H9 (cell line): ENCODE data around the gene CCT2. TPM values are rescaled to one million over a fixed set of nuclear protein-coding genes. Genes with fewer than 3 reads are reported as not detected.

Experiments used
- DNase-seq: peaks from one replicate; pipeline ENCODE4 v3.0.0-alpha.2; 2017
- H2AFZ ChIP-seq: one replicate; pipeline ENCODE4 v1.6.1; 2013; ENCODE audit warnings: mild to moderate bottlenecking, low read length, control low read depth, moderate library complexity
- H2AK5ac ChIP-seq: 2 replicates; pipeline ENCODE4 v1.6.1; 2013; ENCODE audit warnings: low read length, control low read depth, mixed read lengths; ENCODE audit not compliant: insufficient read length
- H2BK120ac ChIP-seq: one replicate; pipeline ENCODE4 v1.6.1; 2013; ENCODE audit warnings: low read depth, mild to moderate bottlenecking, low read length, control low read depth, inconsistent platforms; ENCODE audit not compliant: poor library complexity, severe bottlenecking
- H2BK12ac ChIP-seq: 2 replicates; pipeline ENCODE4 v1.6.1; 2013; ENCODE audit warnings: low read length, control low read depth, mixed read lengths, low read depth; ENCODE audit not compliant: insufficient read length
- H2BK15ac ChIP-seq: 2 replicates; pipeline ENCODE4 v1.6.1; 2013; ENCODE audit warnings: low read depth, low read length, control low read depth
- H2BK20ac ChIP-seq: one replicate; pipeline ENCODE4 v1.6.1; 2013; ENCODE audit warnings: low read depth, mild to moderate bottlenecking, low read length, control low read depth, inconsistent platforms; ENCODE audit not compliant: poor library complexity, severe bottlenecking
- H2BK5ac ChIP-seq: 2 replicates; pipeline ENCODE4 v1.6.1; 2013; ENCODE audit warnings: low read length, control low read depth, mixed read lengths; ENCODE audit not compliant: insufficient read length
- H3K14ac ChIP-seq: 2 replicates; pipeline ENCODE4 v1.6.1; 2013; ENCODE audit warnings: low read length, control low read depth; ENCODE audit not compliant: insufficient read depth
- H3K18ac ChIP-seq: 2 replicates; pipeline ENCODE4 v1.6.1; 2013; ENCODE audit warnings: low read depth, mild to moderate bottlenecking, mixed read lengths, low read length, control low read depth; ENCODE audit not compliant: insufficient read length
- H3K23ac ChIP-seq: 2 replicates; pipeline ENCODE4 v1.6.1; 2013; ENCODE audit warnings: low read length, control low read depth, mixed read lengths, low read depth; ENCODE audit not compliant: insufficient read length
- H3K23me2 ChIP-seq: 2 replicates; pipeline ENCODE4 v1.6.1; 2013; ENCODE audit warnings: low read depth, mild to moderate bottlenecking, mixed read lengths, low read length, control low read depth; ENCODE audit not compliant: insufficient read length, poor library complexity, severe bottlenecking
- H3K27ac ChIP-seq: 2 replicates; pipeline ENCODE4 v1.5.1; 2013; ENCODE audit warnings: low read length, control low read depth, mixed read lengths, low read depth; ENCODE audit not compliant: insufficient read length
- H3K27me3 ChIP-seq: 2 replicates; pipeline ENCODE4 v1.6.1; 2013; ENCODE audit warnings: low read length, control low read depth, inconsistent platforms; ENCODE audit not compliant: insufficient read depth
- H3K4ac ChIP-seq: 2 replicates; pipeline ENCODE4 v1.6.1; 2013; ENCODE audit warnings: low read depth, mild to moderate bottlenecking, control low read depth, inconsistent platforms, low read length, moderate library complexity
- H3K4me1 ChIP-seq: 2 replicates; pipeline ENCODE4 v1.6.1; 2013; ENCODE audit warnings: low read length, control low read depth, inconsistent platforms; ENCODE audit not compliant: insufficient read depth
- H3K4me2 ChIP-seq: 2 replicates; pipeline ENCODE4 v1.6.1; 2013; ENCODE audit warnings: low read length, control low read depth, mixed read lengths; ENCODE audit not compliant: insufficient read length, insufficient read depth
- H3K56ac ChIP-seq: 2 replicates; pipeline ENCODE4 v1.6.1; 2013; ENCODE audit warnings: low read depth, mild to moderate bottlenecking, mixed read lengths, low read length, control low read depth; ENCODE audit not compliant: insufficient read length
- H3K79me1 ChIP-seq: 2 replicates; pipeline ENCODE4 v1.6.1; 2013; ENCODE audit warnings: low read depth, mild to moderate bottlenecking, moderate library complexity, low read length, control low read depth, inconsistent platforms; ENCODE audit not compliant: insufficient read depth, poor library complexity, severe bottlenecking
- H3K79me2 ChIP-seq: 2 replicates; pipeline ENCODE4 v1.6.1; 2013; ENCODE audit warnings: low read length, control low read depth, inconsistent platforms; ENCODE audit not compliant: insufficient read depth
- H3K9ac ChIP-seq: 2 replicates; pipeline ENCODE4 v1.6.1; 2013; ENCODE audit warnings: low read length, control low read depth, mixed read lengths; ENCODE audit not compliant: insufficient read length; ENCODE audit errors: extremely low read depth
- H3K9me3 ChIP-seq: one replicate; pipeline ENCODE4 v1.6.1; 2013; ENCODE audit warnings: low read depth, low read length, inconsistent platforms; ENCODE audit not compliant: control insufficient read depth
- H3T11ph ChIP-seq: one replicate; pipeline ENCODE4 v1.6.1; 2013; ENCODE audit warnings: mild to moderate bottlenecking, low read length, control low read depth, inconsistent platforms
- H4K20me1 ChIP-seq: one replicate; pipeline ENCODE4 v1.6.1; 2013; ENCODE audit not compliant: control insufficient read depth, insufficient read length, insufficient read depth
- H4K5ac ChIP-seq: 2 replicates; pipeline ENCODE4 v1.6.1; 2013; ENCODE audit warnings: low read depth, mild to moderate bottlenecking, mixed read lengths, low read length, control low read depth; ENCODE audit not compliant: insufficient read length
- H4K8ac ChIP-seq: replicated peaks from 2 replicates; pipeline ENCODE4 v1.6.1; 2013; ENCODE audit warnings: low read length, control low read depth, mixed read lengths, low read depth; ENCODE audit not compliant: insufficient read length
- H4K91ac ChIP-seq: 2 replicates; pipeline ENCODE4 v1.6.1; 2013; ENCODE audit warnings: low read depth, mild to moderate bottlenecking, moderate library complexity, mixed read lengths, low read length, control low read depth; ENCODE audit not compliant: insufficient read length
- H3K27ac Mint-ChIP-seq, 3 experiments: 2 replicates in 2 of 3; 3 replicates in 1 of 3; pipeline ENCODE4 v1.8.0; 2020 to 2021; ENCODE audit warnings: mixed read lengths in 3 of 3, mild to moderate bottlenecking in 1 of 3, moderate library complexity in 1 of 3
- H3K27me3 Mint-ChIP-seq: 2 replicates; pipeline ENCODE4 v1.8.0; 2021; ENCODE audit warnings: low read depth, mild to moderate bottlenecking, moderate library complexity, mixed read lengths
- H3K36me3 Mint-ChIP-seq, 3 experiments: 2 replicates in 2 of 3; 3 replicates in 1 of 3; pipeline ENCODE4 v1.8.0; 2020 to 2021; ENCODE audit warnings: low read depth in 3 of 3, mixed read lengths in 3 of 3; ENCODE audit not compliant: insufficient read depth in 1 of 3
- H3K4me1 Mint-ChIP-seq, 2 experiments: 2 replicates each; pipeline ENCODE4 v1.8.0; 2020; ENCODE audit warnings: mixed read lengths in 2 of 2
- H3K4me3 Mint-ChIP-seq, 2 experiments: 2 replicates in 1 of 2; 3 replicates in 1 of 2; pipeline ENCODE4 v1.8.0; 2020 to 2021; ENCODE audit warnings: mild to moderate bottlenecking in 2 of 2, mixed read lengths in 2 of 2, moderate library complexity in 1 of 2
- H3K9me3 Mint-ChIP-seq, 2 experiments: 2 replicates in 1 of 2; 3 replicates in 1 of 2; pipeline ENCODE4 v1.8.0; 2020; ENCODE audit warnings: mild to moderate bottlenecking in 2 of 2, mixed read lengths in 2 of 2, moderate library complexity in 1 of 2
- CTCF ChIP-seq: fragments of 200-600 bp; sonication (generic); conservative IDR thresholded peaks from 3 replicates; pipeline ENCODE4 v1.8.0; 2021; ENCODE audit warnings: antibody characterized with exemption, mild to moderate bottlenecking
- WGBS: extraction: QIAGEN DNeasy Blood & Tissue Kit; methylation state at CpG from one replicate; pipeline ENCODE4 v1.1.7; 2013; ENCODE audit warnings: missing lambda C conversion rate, low lambda C conversion rate, mixed read lengths; ENCODE audit not compliant: insufficient read length; ENCODE audit errors: extremely low coverage; 5-methylcytosine and 5-hydroxymethylcytosine counted together
- total RNA-seq: library from RNA; stranded (reverse); gene quantifications from 2 replicates; pipeline ENCODE4 v1.2.1, GENCODE V29; 2021

Gene CCT2
- total RNA-seq, 1 experiment from 2014 or later, result 405 TPM

GRCh38 chr12:69648476-69648875 lies 63.2 kb downstream of the CCT2 start:
- no peak overlapping the region for H3K27ac Mint-ChIP-seq
- H3K9ac ChIP-seq, result no peak overlapping the region

More at GRCh38 chr12:69648476-69648875, 63.2 kb downstream of the CCT2 start:
- no peak overlapping the region for H2AK5ac ChIP-seq
- H3K27me3 ChIP-seq, result no peaks in the 10 kb centered on the region
- no peaks in the 10 kb centered on the region for H3K79me1 ChIP-seq
- no peaks in the 10 kb centered on the region for H3K36me3 Mint-ChIP-seq
- H2AFZ ChIP-seq, result no peak overlapping the region
- no peaks in the 10 kb centered on the region for H3K9me3 Mint-ChIP-seq
- H2BK5ac ChIP-seq, result no peak overlapping the region
- H3K27ac ChIP-seq, result no peak overlapping the region
- no peak overlapping the region for H4K91ac ChIP-seq
- H3T11ph ChIP-seq, result no peak overlapping the region
- WGBS, result no CpG with 5 or more reads among the region's 3 CpGs
- no peaks in the 10 kb centered on the region for H3K4me1 Mint-ChIP-seq
- H2BK12ac ChIP-seq, result no peak overlapping the region
- no peaks in the 10 kb centered on the region for H3K27me3 Mint-ChIP-seq
- no peak overlapping the region for H2BK15ac ChIP-seq
- no peak overlapping the region for H4K8ac ChIP-seq
- TF ChIP-seq CTCF, result no peak
- no peaks in the 10 kb centered on the region for H3K23me2 ChIP-seq
- no peak overlapping the region for H4K5ac ChIP-seq
- H3K4me1 ChIP-seq, result no peaks in the 10 kb centered on the region
- H2BK20ac ChIP-seq, result no peak overlapping the region
- no peaks in the 10 kb centered on the region for H4K20me1 ChIP-seq
- H3K18ac ChIP-seq, result no peak overlapping the region
- H3K56ac ChIP-seq, result no peak overlapping the region
- DNase-seq, result no peak
- no peak overlapping the region for H3K4me2 ChIP-seq
- H3K4me3 Mint-ChIP-seq, result no peak overlapping the region
- no peak overlapping the region for H2BK120ac ChIP-seq
- no peak overlapping the region for H3K14ac ChIP-seq
- no peak overlapping the region for H3K4ac ChIP-seq
- H3K9me3 ChIP-seq, result no peaks in the 10 kb centered on the region
- no peak overlapping the region for H3K23ac ChIP-seq
- H3K79me2 ChIP-seq, result no peaks in the 10 kb centered on the region
